Activated naive CD4-positive, alpha-beta T cell treated with anti-CD3 and anti-CD28 coated beads, Interleukin-2, amount 50 U/mL, for 24 hours (primary cell): ENCODE data around the gene SPDYC.

Source experiments
- H3K27ac Mint-ChIP-seq: one replicate; pipeline ENCODE4 v1.8.0; 2021; ENCODE audit warnings: mild to moderate bottlenecking, mixed read lengths
- H3K27me3 Mint-ChIP-seq: one replicate; pipeline ENCODE4 v1.8.0; 2021; ENCODE audit warnings: mixed read lengths
- H3K36me3 Mint-ChIP-seq: one replicate; pipeline ENCODE4 v1.8.0; 2021; ENCODE audit warnings: mixed read lengths
- H3K4me1 Mint-ChIP-seq: one replicate; pipeline ENCODE4 v1.8.0; 2021; ENCODE audit warnings: mixed read lengths
- H3K4me3 Mint-ChIP-seq: one replicate; pipeline ENCODE4 v1.8.0; 2021; ENCODE audit warnings: mild to moderate bottlenecking, mixed read lengths
- H3K9me3 Mint-ChIP-seq: one replicate; pipeline ENCODE4 v1.8.0; 2021; ENCODE audit warnings: mixed read lengths

The SPDYC gene

GRCh38 chr11:65205602-65205967 lies 35.6 kb downstream of the SPDYC start:
- no peaks in the 10 kb centered on the region for H3K27me3 Mint-ChIP-seq
- H3K4me1 Mint-ChIP-seq, result peaks cover 9% of the 10 kb centered on the region
- H3K4me3 Mint-ChIP-seq, result no peak overlapping the region
- H3K9me3 Mint-ChIP-seq, result no peaks in the 10 kb centered on the region
- H3K27ac Mint-ChIP-seq, result no peak overlapping the region
- H3K36me3 Mint-ChIP-seq, result peaks cover 3% of the 10 kb centered on the region

GRCh38 chr11:65206441-65206841 lies 36.4 kb downstream of the SPDYC start:
- Mint-ChIP-seq H3K4me3 (no peak overlapping the region), H3K4me1 (peaks cover 9% of the 10 kb centered on the region), H3K36me3 (peaks cover 3% of the 10 kb centered on the region)

GRCh38 chr11:65206901-65207300 lies 36.9 kb downstream of the SPDYC start:
- Mint-ChIP-seq H3K4me3 (no peak overlapping the region), H3K4me1 (peaks cover 9% of the 10 kb centered on the region), H3K36me3 (peaks cover 3% of the 10 kb centered on the region), H3K9me3 (no peaks in the 10 kb centered on the region), H3K27ac (no peak overlapping the region), H3K27me3 (no peaks in the 10 kb centered on the region)

More at GRCh38 chr11:65206441-65206841, 36.4 kb downstream of the SPDYC start:
- Mint-ChIP-seq H3K27me3 (no peaks in the 10 kb centered on the region), H3K27ac (no peak overlapping the region), H3K9me3 (no peaks in the 10 kb centered on the region)

- Mint-ChIP-seq H3K9me3 (no peaks in the 10 kb centered on the region), H3K27me3 (no peaks in the 10 kb centered on the region), H3K4me1 (peaks cover 14% of the 10 kb centered on the region), H3K36me3 (peaks cover 3% of the 10 kb centered on the region), H3K27ac (peak overlapping the region; percentile 56), H3K4me3 (no peak overlapping the region)
Measured at GRCh38 chr11:65207918-65208784, 38.1 kb downstream of the SPDYC start.

- Mint-ChIP-seq H3K4me1 (peaks cover 18% of the 10 kb centered on the region), H3K27ac (no peak overlapping the region), H3K36me3 (peaks cover 3% of the 10 kb centered on the region), H3K27me3 (no peaks in the 10 kb centered on the region), H3K4me3 (no peak overlapping the region), H3K9me3 (no peaks in the 10 kb centered on the region)
Measured at GRCh38 chr11:65208785-65209710, 39.0 kb downstream of the SPDYC start.

GRCh38 chr11:65209711-65210360 lies 39.8 kb downstream of the SPDYC start:
- Mint-ChIP-seq H3K27me3 (no peaks in the 10 kb centered on the region), H3K9me3 (no peaks in the 10 kb centered on the region)

GRCh38 chr11:65210361-65210731 lies 40.3 kb downstream of the SPDYC start:
- peaks cover under 1% of the 10 kb centered on the region for H3K9me3 Mint-ChIP-seq

More at GRCh38 chr11:65209711-65210360, 39.8 kb downstream of the SPDYC start:
- Mint-ChIP-seq H3K36me3 (peaks cover 3% of the 10 kb centered on the region), H3K4me3 (no peak overlapping the region), H3K4me1 (peaks cover 21% of the 10 kb centered on the region), H3K27ac (no peak overlapping the region)

GRCh38 chr11:65210748-65211147 lies 40.7 kb downstream of the SPDYC start:
- Mint-ChIP-seq H3K9me3 (peaks cover 5% of the 10 kb centered on the region), H3K36me3 (peaks cover 7% of the 10 kb centered on the region), H3K4me1 (peaks cover 28% of the 10 kb centered on the region), H3K27me3 (no peaks in the 10 kb centered on the region), H3K4me3 (no peak overlapping the region), H3K27ac (no peak overlapping the region)

More at GRCh38 chr11:65210361-65210731, 40.3 kb downstream of the SPDYC start:
- H3K27me3 Mint-ChIP-seq, result no peaks in the 10 kb centered on the region
- H3K36me3 Mint-ChIP-seq, result peaks cover 3% of the 10 kb centered on the region
- H3K4me3 Mint-ChIP-seq, result no peak overlapping the region
- H3K4me1 Mint-ChIP-seq, result peaks cover 24% of the 10 kb centered on the region
- H3K27ac Mint-ChIP-seq, result no peak overlapping the region

GRCh38 chr11:65211293-65212105 lies 41.5 kb downstream of the SPDYC start:
- H3K9me3 Mint-ChIP-seq, result peaks cover 6% of the 10 kb centered on the region
- H3K27me3 Mint-ChIP-seq, result no peaks in the 10 kb centered on the region
- peaks cover 7% of the 10 kb centered on the region for H3K36me3 Mint-ChIP-seq
- peaks cover 28% of the 10 kb centered on the region for H3K4me1 Mint-ChIP-seq
- no peak overlapping the region for H3K27ac Mint-ChIP-seq
- H3K4me3 Mint-ChIP-seq, result no peak overlapping the region

- Mint-ChIP-seq H3K27me3 (no peaks in the 10 kb centered on the region), H3K4me1 (peaks cover 28% of the 10 kb centered on the region), H3K9me3 (peaks cover 6% of the 10 kb centered on the region), H3K4me3 (no peak overlapping the region), H3K27ac (no peak overlapping the region), H3K36me3 (peaks cover 7% of the 10 kb centered on the region)
Measured at GRCh38 chr11:65212226-65212801, 42.3 kb downstream of the SPDYC start.

- Mint-ChIP-seq H3K4me1 (peaks cover 28% of the 10 kb centered on the region), H3K36me3 (peaks cover 7% of the 10 kb centered on the region), H3K27me3 (no peaks in the 10 kb centered on the region), H3K27ac (no peak overlapping the region), H3K4me3 (no peak overlapping the region), H3K9me3 (peaks cover 6% of the 10 kb centered on the region)
Measured at GRCh38 chr11:65213322-65214211, 43.5 kb downstream of the SPDYC start.

GRCh38 chr11:65214212-65214845 lies 44.3 kb downstream of the SPDYC start:
- Mint-ChIP-seq H3K9me3 (peaks cover 6% of the 10 kb centered on the region), H3K36me3 (peaks cover 5% of the 10 kb centered on the region), H3K27ac (peak overlapping the region; percentile 14), H3K4me3 (no peak overlapping the region), H3K27me3 (no peaks in the 10 kb centered on the region), H3K4me1 (peaks cover 26% of the 10 kb centered on the region)

GRCh38 chr11:65215441-65216076 lies 45.5 kb downstream of the SPDYC start:
- Mint-ChIP-seq H3K4me1 (peaks cover 31% of the 10 kb centered on the region), H3K36me3 (peaks cover 5% of the 10 kb centered on the region), H3K27ac (peak overlapping the region; percentile 100), H3K9me3 (peaks cover 6% of the 10 kb centered on the region), H3K4me3 (peak overlapping the region; percentile 73), H3K27me3 (no peaks in the 10 kb centered on the region)
